HG03139 (cell line): Measurements from ENCODE around the gene ZNF581.
A peak's percentile ranks its signal among the peaks of the same experiment; 100 is the strongest.

Source experiments
- ATAC-seq: cut with Tn5 transposase; IDR thresholded peaks from one replicate; pipeline ENCODE4 v1.9.1; 2021; ENCODE audit not compliant: unreplicated experiment

The ZNF581 gene

DNA sequence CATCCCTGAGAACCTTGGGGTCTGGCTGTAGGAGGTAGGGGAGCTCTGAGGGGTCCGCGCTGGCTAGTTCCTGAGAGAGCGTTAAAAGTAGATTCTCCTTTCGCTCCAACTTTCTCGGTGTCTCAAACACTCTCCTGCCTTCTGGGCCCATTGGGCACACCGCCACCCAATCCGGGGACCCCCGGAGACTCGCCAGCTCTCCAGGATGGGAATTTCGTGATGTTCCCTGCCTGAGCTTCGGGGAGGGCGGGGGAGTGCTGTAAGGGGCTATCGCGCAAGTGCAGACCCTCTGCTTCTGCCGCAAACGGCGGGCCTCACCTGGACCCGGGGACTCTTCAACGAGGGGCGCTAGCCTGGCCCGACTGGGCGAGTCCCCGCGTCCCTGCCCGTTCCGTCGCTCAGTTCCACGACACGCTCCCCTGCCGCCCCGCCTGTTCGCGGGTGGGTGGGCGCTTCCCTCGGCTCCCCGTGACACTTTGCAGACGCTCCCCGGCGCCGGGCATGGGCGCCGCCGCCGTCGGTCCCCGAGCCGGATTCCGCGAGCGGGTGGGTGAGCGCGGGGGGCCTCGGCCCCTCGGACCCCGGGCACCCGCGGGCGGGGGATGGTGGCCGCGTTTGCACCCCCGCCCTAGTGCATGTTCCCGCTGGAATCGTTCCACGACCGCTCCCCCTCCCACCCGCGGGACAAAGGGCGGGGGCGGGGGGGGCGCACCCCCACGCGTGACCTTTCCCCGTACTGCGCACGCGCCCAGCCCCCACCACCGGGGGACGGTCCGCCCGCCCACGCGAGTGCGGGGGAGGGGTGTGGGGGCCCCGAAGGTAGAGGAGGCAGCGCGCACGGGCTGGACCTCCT, 4.5 kb downstream of the ZNF581 start, which contains the start of gene CCDC106:
CCDC106 (plus strand) TSS at position 481 of the 853 bp plus-strand sequence. CDS start 835 bp downstream, outside the sequence.
- ATAC-seq, result no peak

DNA sequence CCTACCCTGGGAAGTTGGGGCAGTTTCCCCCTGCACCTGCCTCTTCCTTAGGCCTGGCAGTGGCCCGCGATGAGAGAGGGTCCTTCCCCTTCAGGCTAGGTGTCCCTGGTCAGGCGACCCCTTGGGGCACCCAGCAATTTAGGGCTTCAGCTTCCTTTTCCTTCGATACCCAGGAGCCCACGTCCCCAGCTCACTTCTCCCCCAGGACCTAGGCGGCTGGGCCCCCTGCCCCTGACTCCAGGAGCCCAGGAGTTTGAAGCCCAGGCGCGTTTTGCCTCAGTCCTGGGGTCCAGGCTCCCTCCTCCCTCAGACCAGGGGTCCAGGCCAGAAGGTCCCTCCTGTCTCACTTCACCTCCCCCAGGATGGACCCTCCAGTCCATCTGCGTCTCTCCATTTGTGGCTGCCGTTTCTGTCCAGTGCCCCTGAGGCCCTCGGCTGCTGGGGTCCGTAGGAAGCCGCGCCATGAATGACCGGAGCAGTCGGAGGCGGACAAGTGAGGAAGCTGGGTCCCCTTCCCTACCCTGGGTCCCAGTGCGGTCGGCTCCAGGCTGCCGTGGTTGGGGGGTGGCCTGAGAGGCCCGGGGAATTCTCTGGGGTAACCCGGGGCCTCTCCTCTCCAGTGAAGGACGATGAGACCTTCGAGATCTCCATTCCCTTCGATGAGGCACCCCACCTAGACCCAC, 5.3 kb downstream of the ZNF581 start:
- no peak for ATAC-seq

DNA sequence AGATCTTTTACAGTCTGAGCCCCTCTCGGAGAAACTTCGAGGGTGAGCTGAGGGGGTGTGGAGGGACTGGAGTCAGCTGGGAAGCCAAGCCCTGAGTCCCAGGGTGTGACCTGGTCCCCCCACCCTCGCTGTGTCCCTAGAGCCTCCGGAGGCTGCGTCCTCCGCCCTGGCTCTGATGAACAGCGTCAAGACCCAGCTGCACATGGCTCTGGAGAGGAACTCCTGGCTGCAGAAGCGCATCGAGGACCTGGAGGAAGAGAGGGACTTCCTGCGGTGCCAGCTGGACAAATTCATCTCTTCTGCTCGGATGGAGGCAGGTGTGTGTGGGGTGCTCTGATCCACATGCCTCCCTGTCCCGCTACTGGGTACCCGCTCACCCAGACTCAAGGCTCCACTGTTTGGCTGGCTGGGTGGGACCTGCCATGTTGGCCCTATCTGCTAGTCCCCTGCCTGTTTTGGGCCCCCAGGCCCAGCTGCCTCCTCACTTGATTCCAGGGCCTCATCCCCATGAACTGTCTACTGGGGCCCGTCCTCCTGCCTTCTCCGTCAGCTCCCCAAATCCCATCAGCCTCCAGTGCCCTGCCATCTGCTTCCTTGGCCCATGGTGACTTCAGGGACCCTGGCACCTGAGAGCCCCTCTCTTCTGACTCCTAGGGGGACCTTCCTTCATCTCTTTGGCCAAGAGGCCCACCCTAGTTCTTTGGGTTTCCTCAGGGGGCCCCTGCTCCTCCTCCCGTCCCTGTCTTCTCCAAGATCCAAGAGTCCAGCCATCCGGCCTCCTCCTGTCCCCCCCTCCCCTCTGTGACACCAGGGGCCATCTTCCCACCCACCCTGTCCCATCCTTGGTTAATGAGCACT, 6.0 kb downstream of the ZNF581 start:
- no peak for ATAC-seq

DNA sequence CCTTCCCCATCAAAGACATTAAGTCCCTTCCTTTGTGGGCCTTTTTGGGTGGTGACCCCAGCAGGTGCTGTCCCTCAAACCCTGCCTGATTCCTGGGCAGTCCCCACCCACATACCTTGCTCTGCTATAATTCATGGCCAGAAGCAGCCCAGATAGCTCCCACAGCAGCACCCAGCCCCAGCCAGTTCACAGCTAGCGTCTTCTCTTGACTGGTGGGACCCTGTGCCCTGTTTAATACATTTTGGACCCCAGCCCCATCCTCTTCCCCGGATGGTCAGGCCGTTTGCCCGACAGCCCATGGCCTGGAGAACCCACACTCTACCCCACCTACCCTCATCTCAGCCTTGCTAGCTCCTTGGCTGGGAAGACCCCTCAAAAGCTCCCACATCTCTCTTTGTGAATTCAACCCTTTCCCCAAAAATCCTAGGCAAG, 6.7 kb downstream of the ZNF581 start:
- no peak for ATAC-seq

DNA sequence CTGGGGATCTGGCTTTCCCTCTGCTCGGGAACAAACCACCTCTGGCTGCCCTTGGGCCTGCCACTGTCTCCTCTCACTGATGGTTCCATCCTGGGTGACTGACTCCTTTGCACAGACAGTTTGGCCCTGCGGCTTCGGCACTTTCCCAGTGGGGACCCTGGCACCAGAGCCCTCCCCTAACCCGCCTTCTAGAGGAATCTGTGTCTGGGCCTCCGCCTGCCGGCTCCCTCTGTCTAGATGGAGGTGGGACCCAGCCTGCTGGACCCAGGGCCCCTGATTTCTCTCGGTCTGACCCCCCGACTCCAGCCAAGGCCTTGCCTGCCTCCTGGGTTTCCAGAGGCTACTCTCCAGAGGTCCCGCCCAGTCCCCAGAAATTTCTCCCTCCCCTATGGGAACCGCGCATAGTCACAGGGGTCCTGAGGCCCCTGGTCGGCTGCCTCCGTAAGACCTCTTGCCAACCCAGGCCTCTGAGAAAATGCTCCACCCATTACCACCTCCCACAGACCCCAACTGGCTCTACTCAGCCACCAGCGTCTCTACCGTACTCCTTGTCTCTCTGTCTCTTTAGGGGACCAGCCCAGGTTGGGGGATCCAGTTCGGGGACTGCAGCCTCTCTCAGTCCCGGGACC, 7.3 kb downstream of the ZNF581 start:
- no peak for ATAC-seq

DNA sequence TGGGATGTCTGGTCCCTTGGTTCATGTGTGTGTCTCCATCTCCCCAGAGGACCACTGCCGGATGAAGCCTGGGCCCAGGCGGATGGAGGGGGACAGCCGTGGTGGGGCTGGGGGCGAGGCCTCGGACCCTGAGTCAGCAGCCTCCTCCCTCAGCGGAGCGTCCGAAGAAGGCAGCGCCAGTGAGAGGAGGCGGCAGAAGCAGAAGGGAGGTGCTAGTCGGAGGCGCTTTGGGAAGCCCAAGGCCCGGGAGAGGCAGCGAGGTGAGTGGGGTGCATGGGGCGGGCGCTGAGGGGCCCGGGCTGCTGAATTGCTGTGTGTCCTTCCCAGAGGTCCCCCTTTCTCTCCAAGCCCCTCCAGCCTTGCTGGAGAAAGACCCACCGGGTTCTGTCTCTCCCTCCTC, 7.8 kb downstream of the ZNF581 start:
- ATAC-seq, result no peak

DNA sequence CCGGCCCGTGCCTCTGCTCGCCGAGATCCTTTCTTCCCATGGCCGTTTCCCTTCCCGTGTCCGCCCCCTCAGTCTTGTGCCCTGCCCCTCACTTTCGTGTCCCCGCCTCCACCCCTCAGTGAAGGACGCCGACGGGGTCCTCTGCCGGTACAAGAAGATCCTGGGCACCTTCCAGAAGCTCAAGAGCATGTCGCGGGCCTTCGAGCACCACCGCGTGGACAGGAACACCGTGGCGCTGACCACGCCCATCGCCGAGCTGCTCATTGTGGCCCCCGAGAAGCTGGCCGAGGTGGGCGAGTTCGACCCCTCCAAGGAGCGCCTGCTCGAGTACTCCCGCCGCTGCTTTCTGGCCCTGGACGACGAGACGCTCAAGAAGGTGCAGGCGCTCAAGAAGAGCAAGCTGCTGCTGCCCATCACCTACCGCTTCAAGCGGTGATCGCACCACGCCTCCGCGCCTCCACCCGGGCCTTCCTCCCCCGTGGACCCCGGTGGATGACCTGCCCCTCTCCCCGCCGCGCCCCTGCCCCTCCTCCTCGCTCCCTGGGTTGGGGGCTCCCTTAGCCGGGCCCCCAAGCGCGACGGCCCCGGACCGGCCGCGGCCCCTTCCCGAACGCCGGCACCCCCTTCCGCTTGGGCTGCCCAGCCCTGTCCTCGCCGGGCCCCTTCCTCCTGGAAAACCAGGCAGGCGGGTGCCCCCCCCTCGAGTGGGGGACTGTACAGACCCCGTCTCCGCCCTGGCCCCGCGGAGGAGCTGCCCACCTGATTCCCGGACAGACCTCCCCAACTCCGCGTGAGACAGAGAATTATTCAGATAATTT, 9.1 kb downstream of the ZNF581 start:
- ATAC-seq, result no peak

DNA sequence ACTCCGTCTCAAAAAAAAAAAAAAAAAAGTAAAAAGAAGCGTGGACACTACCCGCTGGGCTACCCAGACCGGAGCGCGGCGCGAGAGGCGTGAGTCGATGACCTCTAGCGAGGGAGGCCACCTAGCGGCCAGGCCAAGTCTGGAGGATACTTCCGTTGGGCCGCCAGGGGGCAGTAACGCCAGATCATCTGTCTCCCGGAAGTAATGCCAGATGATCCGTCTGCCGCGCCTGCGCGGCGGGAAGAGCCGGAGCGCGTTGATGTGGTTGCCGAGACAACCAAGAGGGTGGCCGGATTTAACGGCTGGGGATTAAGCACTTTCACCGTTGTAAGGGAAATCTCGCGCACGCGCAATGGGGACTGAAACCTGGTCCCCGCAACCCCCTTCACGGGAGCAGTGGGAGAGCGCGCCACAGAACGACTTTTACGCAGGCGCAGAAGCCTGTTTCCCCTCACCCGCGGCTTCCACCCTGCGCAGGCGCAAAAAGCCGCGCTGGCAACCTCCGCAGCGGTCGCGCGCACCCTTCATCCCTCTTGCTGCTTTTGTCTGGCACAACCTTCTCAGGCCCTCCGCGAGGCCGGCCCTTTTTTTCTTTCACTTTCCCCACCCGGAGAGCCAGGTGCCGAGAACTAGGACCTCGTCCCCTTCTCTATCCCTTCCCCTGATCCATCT, 10.3 kb downstream of the ZNF581 start:
- peak; percentile 36 for ATAC-seq

DNA sequence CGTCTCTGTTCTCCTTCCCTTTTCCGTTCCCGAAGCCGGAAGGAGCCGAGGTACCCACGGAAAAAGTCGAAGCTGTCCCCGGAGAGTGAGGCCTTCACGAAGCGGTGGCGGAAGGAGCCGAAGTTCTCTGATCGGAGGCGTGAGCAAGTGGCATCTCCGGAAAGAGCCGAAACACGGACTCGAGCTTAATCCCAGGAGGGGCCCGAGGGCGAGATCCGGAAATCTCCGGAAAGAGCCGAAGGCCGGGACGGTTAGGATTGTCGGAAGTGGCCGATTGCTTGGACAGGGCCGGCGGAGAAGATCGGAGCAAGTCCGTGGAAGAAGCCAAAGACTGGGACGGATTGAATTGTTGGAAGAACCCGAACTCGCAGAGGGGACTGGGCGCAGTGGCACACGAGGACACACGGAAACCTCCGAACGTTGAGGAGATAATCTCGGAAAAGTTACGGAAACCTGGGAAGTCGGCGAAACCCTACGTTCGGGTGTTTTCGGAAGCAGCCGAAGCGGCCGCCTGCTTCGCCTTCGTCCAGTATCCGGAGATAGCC, 10.9 kb downstream of the ZNF581 start:
- peak; percentile 58 for ATAC-seq

DNA sequence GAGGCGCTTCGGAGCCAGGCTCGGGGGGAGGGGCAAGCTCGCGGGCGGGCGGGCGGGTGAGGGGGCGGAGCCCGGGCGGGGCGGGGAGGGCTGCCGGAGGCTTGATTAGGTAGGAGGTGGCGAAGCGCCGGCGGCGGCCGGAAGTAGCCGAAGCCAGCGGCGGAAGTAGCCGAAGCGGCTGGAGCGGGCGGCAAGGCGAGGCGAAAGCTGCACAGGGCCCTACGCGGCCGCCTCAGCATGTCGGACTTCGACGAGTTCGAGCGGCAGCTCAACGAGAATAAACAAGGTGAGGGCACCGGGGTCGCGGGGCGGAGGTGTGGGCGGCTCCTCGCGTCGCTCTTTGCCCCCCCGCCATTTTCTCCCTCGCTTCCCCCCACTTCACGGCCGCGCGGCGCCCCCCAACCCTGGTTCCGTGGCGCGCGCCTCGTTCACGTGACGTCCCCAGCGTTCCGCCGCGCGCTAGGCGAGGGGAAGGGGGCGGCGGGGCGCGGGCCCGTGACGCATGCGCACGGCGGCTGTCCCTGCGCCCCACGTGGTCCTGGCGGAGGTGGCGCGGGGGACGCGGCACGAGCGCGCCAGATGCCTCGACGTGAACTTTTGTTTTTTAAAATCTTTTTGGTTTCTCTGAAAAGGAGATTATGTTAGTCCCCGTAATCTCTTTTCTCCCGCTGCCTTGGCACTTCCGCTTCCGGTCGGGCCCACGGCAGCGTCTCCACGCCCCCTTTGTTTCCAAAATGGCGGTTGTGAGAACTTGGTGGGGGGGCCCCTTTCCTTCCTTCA, 11.6 kb downstream of the ZNF581 start, which contains the start of gene U2AF2:
U2AF2 (plus strand) TSS at position 168 of the 780 bp plus-strand sequence; CDS start at position 238, 70 bp downstream.
- ATAC-seq, result peak; percentile 25

DNA sequence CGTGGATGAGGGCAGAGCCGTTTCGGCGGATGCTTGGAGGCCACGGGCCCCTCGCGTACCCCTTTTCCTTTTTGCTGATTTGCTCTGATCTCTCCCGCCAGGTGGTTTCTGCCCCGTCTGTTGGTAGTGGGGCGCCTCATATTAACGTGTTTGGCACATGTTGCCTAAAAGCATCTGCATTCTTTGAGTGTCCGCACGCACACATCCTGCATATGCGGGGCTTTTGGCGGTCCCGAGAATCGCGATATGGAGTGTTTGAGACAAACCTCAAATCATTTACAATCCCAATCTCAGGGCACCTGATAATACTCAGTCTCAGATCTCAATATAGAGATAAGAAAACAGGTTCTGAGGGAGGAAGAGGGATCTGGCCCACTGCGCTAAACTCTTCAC, 12.2 kb downstream of the ZNF581 start:
- ATAC-seq, result no peak

DNA sequence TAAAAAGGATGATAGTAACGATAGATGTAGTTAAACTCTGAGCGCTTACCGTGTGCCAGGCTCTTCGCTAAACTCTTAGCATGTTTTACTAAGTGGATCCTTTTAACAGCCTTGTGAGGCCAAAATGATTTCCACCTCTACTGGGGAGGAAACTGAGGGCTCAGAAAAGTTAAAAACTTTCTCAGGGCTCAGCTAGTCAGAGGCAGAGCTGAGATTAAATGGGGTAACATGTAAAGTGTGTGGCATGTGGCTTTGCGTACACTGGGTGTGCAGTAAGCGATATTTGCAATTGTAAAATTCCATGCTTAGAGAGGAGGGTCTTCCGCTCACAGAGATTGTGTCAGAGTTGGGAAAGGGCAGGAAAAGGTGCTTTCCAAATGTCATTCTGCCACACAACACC, 13.1 kb downstream of the ZNF581 start:
- no peak for ATAC-seq

DNA sequence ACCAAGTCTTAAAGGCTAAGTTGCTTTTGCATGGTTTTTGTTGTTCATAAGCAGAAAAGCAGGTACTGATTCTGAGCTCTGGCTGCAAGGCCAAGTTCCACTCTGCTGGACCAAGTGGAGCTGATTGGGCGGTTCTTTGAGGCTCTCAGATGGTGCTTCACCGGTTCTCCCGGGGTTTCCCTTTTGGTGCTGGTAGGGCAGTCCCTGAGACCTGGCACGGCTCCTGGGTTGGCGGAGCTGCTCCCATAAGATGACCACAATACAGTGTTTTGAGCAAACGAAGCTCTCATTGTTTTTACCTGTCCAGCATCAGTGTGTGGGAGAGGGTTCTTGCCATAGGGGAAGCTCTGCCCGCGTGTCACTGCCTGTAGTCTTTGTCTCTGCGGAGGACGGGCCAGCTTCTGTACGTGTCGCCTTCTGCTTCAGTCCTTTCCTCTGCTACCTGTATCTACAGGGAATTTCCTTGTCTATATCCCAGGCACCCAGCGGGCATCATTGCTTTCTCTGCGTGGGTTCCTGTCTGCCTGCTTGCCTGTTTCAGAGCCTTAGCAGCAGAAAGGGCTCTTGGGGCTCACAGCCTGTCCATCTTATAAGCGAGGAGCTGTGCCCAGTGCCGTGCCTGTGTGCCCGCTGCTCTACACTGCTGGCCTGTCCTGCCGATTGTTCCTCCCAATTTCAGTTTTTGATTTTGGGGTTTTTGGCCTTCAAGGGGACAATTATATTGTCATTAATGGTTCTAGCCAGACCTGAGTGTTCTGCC, 13.7 kb downstream of the ZNF581 start:
- ATAC-seq, result no peak

DNA sequence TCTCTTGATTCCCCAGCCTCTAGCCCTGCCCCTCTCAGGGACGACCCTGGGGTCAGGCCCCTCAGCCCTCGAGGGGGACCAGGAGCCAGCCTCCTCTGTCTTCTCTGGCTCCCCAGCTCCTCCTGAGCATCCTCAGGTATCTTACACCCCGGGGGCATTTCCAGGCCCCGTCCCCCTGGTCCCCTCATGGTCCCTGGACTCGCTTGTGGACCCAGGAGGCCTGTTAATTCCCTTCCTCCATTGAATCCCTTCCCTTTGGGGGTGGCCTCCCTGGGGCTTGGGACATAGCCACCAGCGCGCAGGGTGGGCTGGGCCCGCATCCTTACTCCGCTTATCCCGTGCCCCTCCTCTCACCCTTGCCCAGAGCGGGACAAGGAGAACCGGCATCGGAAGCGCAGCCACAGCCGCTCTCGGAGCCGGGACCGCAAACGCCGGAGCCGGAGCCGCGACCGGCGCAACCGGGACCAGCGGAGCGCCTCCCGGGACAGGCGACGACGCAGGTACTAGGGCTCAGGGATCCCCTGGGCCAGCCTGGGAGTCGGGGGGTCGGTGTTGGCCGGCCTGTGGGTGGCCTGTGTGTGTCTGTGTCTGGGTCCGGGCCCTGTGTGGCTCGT, 15.5 kb downstream of the ZNF581 start:
- ATAC-seq, result no peak

DNA sequence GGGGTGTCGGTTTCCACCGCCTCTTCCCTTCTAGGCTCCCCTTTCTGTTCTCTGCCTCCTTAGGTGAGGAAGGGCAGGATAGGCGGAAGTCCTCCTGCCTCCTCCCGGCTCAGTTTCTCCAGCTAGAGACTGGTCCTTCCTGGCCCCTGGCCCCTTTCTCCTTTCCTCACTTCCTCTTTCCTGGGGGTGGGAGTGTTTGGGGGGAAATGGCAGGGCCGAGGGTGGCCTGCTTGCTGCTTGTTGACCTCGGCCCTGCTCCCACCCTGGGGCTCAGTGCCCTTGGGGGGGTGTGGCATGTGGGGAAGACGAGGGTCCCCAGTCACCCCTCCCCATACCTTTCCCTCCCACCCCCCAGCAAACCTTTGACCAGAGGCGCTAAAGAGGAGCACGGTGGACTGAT, 16.4 kb downstream of the ZNF581 start:
- ATAC-seq, result no peak

DNA sequence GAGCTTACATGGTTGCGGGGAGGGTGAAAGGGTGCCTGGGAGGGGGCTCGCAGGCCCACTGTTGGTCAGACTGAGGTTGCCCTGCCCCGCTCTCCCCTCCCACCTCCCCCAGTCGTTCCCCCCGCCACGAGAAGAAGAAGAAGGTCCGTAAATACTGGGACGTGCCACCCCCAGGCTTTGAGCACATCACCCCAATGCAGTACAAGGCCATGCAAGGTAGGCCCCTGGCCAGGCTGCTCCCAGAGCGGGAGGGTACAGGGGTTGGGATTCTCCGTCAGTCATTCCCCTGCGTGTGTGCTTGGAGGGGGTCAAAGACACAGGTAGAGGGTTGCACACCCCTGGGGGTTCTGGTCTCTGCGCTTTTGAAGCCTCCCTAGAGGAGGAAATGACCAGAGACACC, 17.0 kb downstream of the ZNF581 start:
- ATAC-seq, result no peak

DNA sequence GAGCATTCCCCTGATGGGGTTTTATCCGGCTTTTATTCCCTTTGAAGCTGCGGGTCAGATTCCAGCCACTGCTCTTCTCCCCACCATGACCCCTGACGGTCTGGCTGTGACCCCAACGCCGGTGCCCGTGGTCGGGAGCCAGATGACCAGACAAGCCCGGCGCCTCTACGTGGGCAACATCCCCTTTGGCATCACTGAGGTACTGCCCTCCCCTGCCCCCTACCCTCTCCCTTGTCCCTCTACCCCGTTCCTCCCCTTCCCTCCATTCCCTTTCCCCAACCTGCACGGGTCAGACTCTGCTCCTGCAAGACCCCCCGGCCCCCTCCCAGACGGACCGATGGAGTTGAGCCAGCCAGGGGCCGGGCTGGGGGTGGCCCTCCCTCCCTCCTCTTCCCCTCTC, 17.5 kb downstream of the ZNF581 start:
- ATAC-seq, result no peak
